Brain microvascular endothelial cell (primary cell): ENCODE results near the gene ZNF576.

ENCODE experiments used
- DNase-seq: peaks from one replicate; pipeline ENCODE4 v3.0.0-alpha.2; 2020
- H3K27ac ChIP-seq: fragments of 250-450 bp; sonication (Bioruptor Pico); 2 replicates; pipeline ENCODE4 v1.5.1; 2020; ENCODE audit warnings: mild to moderate bottlenecking, moderate library complexity
- H3K27me3 ChIP-seq: fragments of 250-450 bp; sonication (Bioruptor Pico); replicated peaks from 2 replicates; pipeline ENCODE4 v1.5.1; 2020; ENCODE audit warnings: mild to moderate bottlenecking
- H3K36me3 ChIP-seq: fragments of 250-450 bp; sonication (Bioruptor Pico); replicated peaks from 2 replicates; pipeline ENCODE4 v1.5.1; 2020; ENCODE audit warnings: mild to moderate bottlenecking
- H3K4me3 ChIP-seq: 2 replicates; pipeline ENCODE4 v1.5.1; 2011; ENCODE audit warnings: low read depth, mild to moderate bottlenecking, control low read depth, low read length, moderate library complexity
- in situ Hi-C: cut with HindIII; loops from 2 replicates; pipeline ENCODE4 v1.10.0; 2017; ENCODE audit warnings: low sequenced_read_pairs, low pct_ligation_motif_present
- TF ChIP-seq, protein P1 (sequence below): IDR thresholded peaks from 2 replicates; pipeline ENCODE4 v1.5.1; 2011; ENCODE audit warnings: low read depth, mild to moderate bottlenecking, moderate library complexity, low read length, control low read depth, inconsistent platforms; ENCODE audit errors: missing control alignments

The ZNF576 gene

DNA sequence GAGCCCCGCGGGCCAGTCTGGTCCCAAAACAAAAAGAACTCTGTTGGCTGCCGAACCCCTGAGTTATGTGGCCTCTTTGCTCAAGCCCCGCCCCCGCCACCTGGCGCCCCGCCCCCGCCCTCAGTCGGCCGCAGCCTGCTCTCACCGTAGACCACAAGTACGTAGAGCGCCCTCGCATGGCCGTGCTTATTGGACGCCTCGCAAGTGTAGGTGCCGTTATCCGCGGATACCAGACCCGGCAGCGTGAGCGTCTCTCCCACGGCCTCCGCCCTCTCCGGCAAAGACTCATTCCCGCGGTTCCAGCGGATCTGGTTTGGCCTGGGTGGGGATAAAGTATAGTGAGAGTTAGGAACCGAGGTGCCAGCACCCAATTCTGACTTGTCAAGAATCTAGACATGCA, 28.5 kb downstream of the ZNF576 start:
- in situ Hi-C loops: no loop called here
- TF ChIP-seq, protein P1, sequence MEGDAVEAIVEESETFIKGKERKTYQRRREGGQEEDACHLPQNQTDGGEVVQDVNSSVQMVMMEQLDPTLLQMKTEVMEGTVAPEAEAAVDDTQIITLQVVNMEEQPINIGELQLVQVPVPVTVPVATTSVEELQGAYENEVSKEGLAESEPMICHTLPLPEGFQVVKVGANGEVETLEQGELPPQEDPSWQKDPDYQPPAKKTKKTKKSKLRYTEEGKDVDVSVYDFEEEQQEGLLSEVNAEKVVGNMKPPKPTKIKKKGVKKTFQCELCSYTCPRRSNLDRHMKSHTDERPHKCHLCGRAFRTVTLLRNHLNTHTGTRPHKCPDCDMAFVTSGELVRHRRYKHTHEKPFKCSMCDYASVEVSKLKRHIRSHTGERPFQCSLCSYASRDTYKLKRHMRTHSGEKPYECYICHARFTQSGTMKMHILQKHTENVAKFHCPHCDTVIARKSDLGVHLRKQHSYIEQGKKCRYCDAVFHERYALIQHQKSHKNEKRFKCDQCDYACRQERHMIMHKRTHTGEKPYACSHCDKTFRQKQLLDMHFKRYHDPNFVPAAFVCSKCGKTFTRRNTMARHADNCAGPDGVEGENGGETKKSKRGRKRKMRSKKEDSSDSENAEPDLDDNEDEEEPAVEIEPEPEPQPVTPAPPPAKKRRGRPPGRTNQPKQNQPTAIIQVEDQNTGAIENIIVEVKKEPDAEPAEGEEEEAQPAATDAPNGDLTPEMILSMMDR: peak; percentile 4

DNA sequence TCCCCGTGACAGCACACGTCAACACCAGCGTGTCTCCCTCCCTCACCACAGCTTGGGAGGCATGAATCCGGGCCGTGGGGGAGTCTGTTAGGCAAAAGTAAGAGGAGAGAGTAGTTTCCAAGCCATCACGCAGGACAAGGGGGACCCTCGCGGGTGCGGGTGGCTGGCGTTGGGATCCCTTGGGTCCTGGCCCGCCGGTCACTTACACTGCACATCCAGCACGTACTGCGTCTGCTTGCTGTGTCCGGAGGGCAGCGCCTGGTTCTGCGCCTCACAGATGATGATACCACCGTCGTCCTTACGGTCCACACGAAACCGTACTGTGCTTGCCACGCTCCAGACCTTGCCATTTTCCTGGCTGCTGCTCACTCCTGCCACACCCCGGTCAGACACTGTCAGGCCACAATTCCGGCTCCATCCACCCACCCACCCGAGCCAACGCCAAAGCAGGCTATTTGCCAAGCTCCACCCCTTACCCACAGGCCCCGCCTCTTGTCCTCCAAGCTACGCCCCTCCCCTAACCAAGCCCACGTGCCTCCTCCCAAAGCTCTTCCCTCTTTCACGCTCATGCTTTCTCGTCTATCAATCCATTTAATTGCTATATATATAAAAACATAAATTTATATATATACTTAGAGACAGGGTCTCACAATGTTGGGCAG, 29.7 kb downstream of the ZNF576 start:
- no peak overlapping the region for H3K4me3 ChIP-seq
- TF ChIP-seq, protein P1: peak; percentile 9
- no peak for DNase-seq
- in situ Hi-C loops: no loop called here
- H3K27me3 ChIP-seq: no peaks in the 10 kb centered on the region
- H3K27ac ChIP-seq: no peak overlapping the region
- no peaks in the 10 kb centered on the region for H3K36me3 ChIP-seq

More for the DNA sequence above, 28.5 kb downstream of the ZNF576 start:
- no peak overlapping the region for H3K4me3 ChIP-seq
- no peaks in the 10 kb centered on the region for H3K36me3 ChIP-seq
- no peak overlapping the region for H3K27ac ChIP-seq
- DNase-seq: no peak
- H3K27me3 ChIP-seq: no peaks in the 10 kb centered on the region

DNA sequence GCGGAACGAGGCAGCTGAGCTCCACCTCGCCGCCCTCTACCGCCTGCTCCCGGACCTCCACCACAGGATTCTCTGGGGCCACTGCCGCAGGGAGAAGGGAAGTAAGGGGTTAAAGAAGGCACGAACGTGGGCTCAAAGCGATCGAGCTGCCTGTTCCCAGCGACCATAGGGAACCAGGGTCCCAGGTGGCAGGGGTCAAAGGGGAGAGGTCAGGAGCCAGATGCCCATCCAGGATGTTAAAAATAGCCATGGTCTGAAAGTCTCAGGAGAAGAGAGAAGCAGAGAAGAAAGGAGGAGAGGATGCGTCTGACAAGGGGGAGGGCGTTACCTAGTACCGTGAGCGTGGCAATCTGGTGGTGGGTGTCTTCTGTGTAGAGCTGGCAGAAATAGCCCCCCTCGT, 30.4 kb downstream of the ZNF576 start:
- no peaks in the 10 kb centered on the region for H3K36me3 ChIP-seq
- in situ Hi-C loops: no loop called here
- no peak overlapping the region for H3K27ac ChIP-seq
- no peaks in the 10 kb centered on the region for H3K27me3 ChIP-seq
- DNase-seq: no peak
- no peak overlapping the region for H3K4me3 ChIP-seq
- TF ChIP-seq, protein P1: no peak

DNA sequence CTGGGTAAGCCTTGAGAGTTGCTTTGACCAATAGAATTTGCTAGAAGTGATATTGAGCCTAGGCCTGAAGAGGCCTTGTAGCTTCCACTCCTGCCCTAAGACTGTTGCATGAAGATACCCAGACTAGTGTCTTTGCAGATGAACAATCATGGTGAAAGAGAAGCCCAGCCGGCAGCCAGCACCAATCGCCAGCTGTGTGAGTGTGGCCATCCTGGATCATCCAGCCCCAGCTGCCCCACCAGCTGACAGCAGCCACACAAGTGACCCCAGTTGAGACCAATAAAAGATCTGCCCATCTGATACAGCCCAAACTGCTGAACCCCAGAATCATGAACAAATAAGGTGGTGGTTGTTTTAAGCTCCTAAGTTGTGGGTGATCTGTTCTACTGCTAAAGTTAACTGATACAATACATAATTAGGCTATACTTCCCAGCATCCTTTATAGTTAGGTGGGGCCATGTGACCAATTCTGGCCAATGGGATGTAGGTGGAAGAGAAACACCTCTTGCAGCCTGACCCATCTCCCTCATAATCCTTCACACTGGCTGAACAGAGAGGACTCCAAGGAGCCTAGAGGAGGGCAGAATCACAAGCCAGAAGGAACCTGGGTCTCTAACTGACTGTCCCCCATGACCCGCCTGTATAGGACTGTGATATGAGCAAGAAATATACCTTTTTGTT, 32.4 kb downstream of the ZNF576 start:
- H3K4me3 ChIP-seq: no peak overlapping the region
- H3K36me3 ChIP-seq: no peaks in the 10 kb centered on the region
- H3K27ac ChIP-seq: no peak overlapping the region
- TF ChIP-seq, protein P1: no peak
- DNase-seq: no peak
- in situ Hi-C loops: no loop called here
- H3K27me3 ChIP-seq: no peaks in the 10 kb centered on the region

DNA sequence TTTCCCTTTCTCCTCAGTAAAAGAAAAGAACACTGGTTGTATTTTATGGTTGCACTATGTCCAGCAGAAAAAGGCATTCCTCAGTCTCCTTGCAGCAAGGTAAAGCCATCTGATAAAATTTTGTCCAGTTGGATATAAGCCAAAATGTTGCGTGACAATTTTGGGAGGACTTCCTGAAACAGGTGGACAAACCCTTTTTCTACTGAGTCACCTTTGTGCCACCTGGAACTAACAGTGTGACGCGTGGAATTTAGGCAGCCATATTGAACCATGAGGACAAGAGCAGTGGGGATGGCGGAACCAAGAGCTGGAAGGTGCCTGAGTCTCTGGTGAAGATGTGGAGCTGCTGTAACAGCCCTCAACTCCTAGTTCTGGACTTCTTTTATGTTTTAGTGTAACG, 35.1 kb downstream of the ZNF576 start:
- Histone ChIP-seq H3K36me3 (no peaks in the 10 kb centered on the region), H3K27me3 (no peaks in the 10 kb centered on the region), H3K4me3 (no peak overlapping the region), H3K27ac (no peak overlapping the region)
- DNase-seq: no peak
- TF ChIP-seq, protein P1: no peak
- in situ Hi-C loops: no loop called here
